Fibroblast of mammary gland (primary cell): ENCODE measurements around the gene TPP1.

Source experiments
- DNase-seq: peaks from one replicate; pipeline ENCODE4 v3.0.0-alpha.2; 2010; ENCODE audit warnings: low read depth
- H3K4me3 ChIP-seq: 2 replicates; pipeline ENCODE4 v1.5.1; 2011; ENCODE audit warnings: low read depth, mild to moderate bottlenecking, low read length, moderate library complexity; ENCODE audit not compliant: control insufficient read depth
- CTCF ChIP-seq: conservative IDR thresholded peaks from 2 replicates; pipeline ENCODE4 v1.5.1; 2011; ENCODE audit warnings: low read depth, low read length, inconsistent platforms; ENCODE audit not compliant: control insufficient read depth, insufficient read depth

The TPP1 gene

GRCh38 chr11:6602096-6602940 is 16.9 kb downstream of the TPP1 start:
- peak overlapping the region; percentile 99 for H3K4me3 ChIP-seq
- no peak for DNase-seq
- TF ChIP-seq CTCF, result no peak

- no peak for DNase-seq
- no peak for TF ChIP-seq CTCF
- no peak overlapping the region for H3K4me3 ChIP-seq
These were observed 18.2 kb downstream of the TPP1 start for GRCh38 chr11:6601041-6601461.

- H3K4me3 ChIP-seq, result no peak overlapping the region
- TF ChIP-seq CTCF, result no peak
- DNase-seq, result no peak
These were observed 19.3 kb downstream of the TPP1 start for GRCh38 chr11:6599881-6600390.

- no peak for TF ChIP-seq CTCF
- no peak for DNase-seq
- H3K4me3 ChIP-seq, result no peak overlapping the region
These were observed 19.8 kb downstream of the TPP1 start for GRCh38 chr11:6599449-6599848.

- TF ChIP-seq CTCF, result no peak
- no peak overlapping the region for H3K4me3 ChIP-seq
- no peak for DNase-seq
These were observed 20.7 kb downstream of the TPP1 start for GRCh38 chr11:6598555-6598954.

- no peak for TF ChIP-seq CTCF
- DNase-seq, result no peak
- no peak overlapping the region for H3K4me3 ChIP-seq
These were observed 22.9 kb downstream of the TPP1 start for GRCh38 chr11:6596239-6596877.
